Loucy (cell line): Measurements from ENCODE around the gene OR1A1.

Experiments
- CTCF ChIP-seq: fragments of 200-600 bp; sonication (generic); conservative IDR thresholded peaks from 2 replicates; pipeline ENCODE4 v1.5.1; 2014; ENCODE audit warnings: mild to moderate bottlenecking, antibody characterized with exemption, low read length
- EZH2phosphoT487 ChIP-seq: fragments of 200-600 bp; IDR thresholded peaks from 2 replicates; pipeline ENCODE4 v1.6.1; 2018; ENCODE audit warnings: antibody characterized with exemption, mild to moderate bottlenecking, moderate library complexity, borderline replicate concordance

- no peak for TF ChIP-seq CTCF
- no peak for TF ChIP-seq EZH2phosphoT487
Observed at GRCh38 chr17:3256575-3256974, 49.1 kb downstream of the OR1A1 start.
